ENCODE results near the gene MOB3B.
"Not testable (repeated sequence)": the region's sequence is repeated elsewhere in the genome, so short reads cannot be mapped to it uniquely, and the experiment has no call there.

Gene MOB3B

GRCh38 chr9:27518809-27519208 lies 10.8 kb downstream of the MOB3B start:
- DNase-seq (ENCODE audit: low read depth): no peak

DNA sequence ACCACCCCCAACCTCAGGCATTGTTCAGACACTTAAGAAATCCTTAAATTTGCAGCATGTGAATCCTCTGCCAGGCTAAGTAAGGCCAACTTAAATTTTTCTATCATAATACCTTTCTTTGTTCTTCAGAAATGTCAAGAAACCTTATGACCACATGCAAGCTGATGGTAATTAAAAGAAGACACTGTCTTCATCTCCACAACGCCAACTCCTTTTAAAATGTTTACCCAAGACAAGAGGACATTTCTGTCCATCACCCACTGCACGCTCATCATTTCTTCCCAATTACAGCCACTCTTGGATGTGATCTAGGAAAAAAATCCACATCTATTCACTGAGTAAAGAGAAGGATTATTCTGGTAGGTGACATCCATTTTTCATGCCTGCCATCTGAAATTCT lies 11.6 kb downstream of the MOB3B start:
- no peak for DNase-seq (ENCODE audit: low read depth)

GRCh38 chr9:27514551-27514950 lies 15.1 kb downstream of the MOB3B start:
- no peak for DNase-seq (ENCODE audit: low read depth)

- no peak for DNase-seq (ENCODE audit: low read depth)
Measured at GRCh38 chr9:27511771-27512170, 17.8 kb downstream of the MOB3B start.

DNA sequence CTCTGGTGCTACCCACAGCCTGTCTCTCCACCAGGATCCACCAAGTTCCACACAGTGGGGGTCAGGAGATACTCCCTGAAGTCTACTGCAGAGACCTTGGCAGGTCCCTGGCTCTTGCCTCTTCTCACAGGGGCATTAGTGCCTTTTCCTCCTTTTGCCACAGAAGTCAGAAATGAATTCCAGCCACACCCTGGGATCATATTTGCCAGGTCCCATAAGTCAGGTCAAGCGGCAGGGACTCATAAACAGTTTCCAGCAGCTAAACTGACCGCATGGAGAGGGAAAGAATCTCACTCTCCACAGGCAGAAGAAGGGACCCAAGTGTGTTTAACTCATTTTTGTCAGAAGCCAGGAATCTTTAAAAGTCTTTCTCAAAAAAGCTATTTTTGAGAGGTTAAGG lies 18.8 kb downstream of the MOB3B start:
- DNase-seq (ENCODE audit: low read depth): no peak

- no peak for DNase-seq (ENCODE audit: low read depth)
Measured at GRCh38 chr9:27506981-27507380, 22.6 kb downstream of the MOB3B start.

DNA sequence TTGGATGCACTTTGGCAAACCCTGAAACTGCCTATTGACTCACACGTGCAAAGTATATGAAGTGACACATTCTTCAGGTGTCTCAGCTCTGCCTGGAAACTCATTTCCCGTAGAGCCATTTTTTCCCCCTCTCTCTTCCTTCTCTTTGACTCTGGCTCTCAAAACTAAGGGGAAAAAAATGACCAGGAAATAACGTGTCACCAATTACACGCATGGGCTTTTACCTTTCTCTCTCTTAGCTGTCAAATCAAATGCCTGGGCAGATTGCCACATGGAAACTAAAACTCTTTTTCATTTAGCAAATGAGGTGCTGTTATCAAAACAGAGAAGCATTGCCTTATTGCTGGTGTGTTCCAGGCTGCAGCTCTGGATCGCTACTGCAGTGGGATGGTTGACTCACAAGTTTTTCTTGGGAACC lies 23.9 kb downstream of the MOB3B start:
- DNase-seq (ENCODE audit: low read depth): no peak

- DNase-seq (ENCODE audit: low read depth): no peak
Measured at GRCh38 chr9:27504259-27504658, 25.4 kb downstream of the MOB3B start.

DNA sequence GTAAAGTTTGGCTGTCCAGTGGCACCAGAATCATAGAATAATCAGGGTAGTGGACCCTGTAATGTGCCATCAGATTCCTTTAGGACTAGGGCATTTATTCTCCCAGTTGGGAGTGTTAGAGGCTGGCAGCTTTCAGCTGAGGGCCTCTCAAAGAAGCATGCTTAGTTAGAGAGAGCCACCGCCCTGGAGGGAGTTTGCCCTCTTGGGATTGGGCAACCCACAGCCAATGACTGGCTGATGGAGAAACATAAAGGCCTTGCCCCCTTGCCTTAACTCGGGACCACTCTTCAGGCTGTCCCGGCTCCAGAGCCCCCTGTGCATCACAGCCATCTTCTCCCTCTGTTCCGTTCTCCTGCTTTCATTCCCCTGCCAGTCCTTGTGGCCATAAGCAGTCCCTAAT lies 26.0 kb downstream of the MOB3B start:
- DNase-seq (ENCODE audit: low read depth): no peak

GRCh38 chr9:27500902-27501301 lies 28.7 kb downstream of the MOB3B start:
- DNase-seq (ENCODE audit: low read depth): not testable (repeated sequence)

DNA sequence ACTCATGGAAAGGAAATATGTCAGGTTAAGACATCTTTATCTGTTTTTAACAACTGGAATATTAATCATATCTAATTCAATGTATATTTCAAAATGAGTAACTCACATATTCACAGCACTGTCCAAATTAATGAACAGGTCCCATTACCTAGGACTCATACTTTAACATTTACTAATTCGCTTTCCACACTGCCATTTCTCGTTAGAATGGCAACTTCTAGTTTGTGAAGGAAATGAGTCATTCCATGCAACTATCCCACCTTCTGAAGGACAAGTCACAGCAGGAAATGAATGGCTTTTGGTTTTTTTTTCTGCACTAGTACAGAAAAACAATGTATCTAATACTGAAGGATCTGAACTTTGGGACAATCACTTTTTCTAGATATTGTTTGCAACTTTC lies 30.2 kb downstream of the MOB3B start:
- DNase-seq (ENCODE audit: low read depth): no peak

DNA sequence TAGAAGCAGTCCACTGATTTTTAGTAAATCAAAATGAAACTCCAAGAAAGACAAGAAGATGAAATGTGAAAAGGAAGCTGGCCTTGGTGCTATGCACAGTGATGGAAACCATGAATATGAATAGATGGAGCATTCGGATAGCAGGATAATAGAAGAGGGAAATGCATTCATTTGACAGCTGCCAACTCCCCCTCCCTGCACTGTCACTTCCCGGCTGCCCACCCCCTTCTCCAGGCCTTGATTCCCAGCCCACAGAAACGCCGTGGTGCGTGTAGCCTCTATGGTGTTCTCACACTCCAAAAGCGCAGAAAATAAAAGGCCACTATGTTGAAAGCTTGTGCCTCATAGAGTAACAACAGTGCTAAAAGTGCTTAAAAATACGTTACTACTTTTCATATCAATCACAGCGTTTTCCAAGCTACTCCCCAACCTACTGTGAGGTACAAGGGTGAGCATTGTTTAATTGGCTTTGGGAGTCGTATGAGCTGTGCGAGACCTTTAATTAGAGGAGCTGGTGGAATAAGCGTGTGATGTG lies 31.7 kb downstream of the MOB3B start:
- DNase-seq (ENCODE audit: low read depth): no peak

GRCh38 chr9:27496135-27496504 lies 33.5 kb downstream of the MOB3B start:
- DNase-seq (ENCODE audit: low read depth): no peak

- DNase-seq (ENCODE audit: low read depth): no peak
Measured at GRCh38 chr9:27495480-27496134, 34.0 kb downstream of the MOB3B start.

DNA sequence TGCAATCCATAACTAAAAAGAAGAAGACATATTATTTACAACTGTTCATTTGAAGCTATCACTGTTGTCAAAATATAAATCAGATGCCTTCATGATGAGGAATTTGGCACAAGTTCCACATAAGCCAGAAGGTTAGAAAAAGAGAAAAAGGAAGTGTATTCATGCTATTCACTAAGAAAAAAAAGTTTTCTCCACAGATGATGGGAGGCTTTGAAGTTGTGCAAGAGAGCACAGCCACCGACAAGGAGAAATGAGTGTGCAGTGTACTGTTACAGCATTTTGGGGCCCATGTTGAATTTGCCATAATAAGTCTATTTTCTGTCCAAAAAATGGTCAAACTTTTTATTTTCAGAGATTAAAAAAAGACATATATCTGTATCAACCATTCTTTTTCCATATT lies 38.5 kb downstream of the MOB3B start:
- DNase-seq (ENCODE audit: low read depth): no peak

GRCh38 chr9:27489087-27489876 lies 40.3 kb downstream of the MOB3B start:
- DNase-seq (ENCODE audit: low read depth): no peak

GRCh38 chr9:27487927-27488326 lies 41.7 kb downstream of the MOB3B start:
- no peak for DNase-seq (ENCODE audit: low read depth)

- DNase-seq (ENCODE audit: low read depth): no peak
Measured at GRCh38 chr9:27487128-27487640, 42.4 kb downstream of the MOB3B start.

DNA sequence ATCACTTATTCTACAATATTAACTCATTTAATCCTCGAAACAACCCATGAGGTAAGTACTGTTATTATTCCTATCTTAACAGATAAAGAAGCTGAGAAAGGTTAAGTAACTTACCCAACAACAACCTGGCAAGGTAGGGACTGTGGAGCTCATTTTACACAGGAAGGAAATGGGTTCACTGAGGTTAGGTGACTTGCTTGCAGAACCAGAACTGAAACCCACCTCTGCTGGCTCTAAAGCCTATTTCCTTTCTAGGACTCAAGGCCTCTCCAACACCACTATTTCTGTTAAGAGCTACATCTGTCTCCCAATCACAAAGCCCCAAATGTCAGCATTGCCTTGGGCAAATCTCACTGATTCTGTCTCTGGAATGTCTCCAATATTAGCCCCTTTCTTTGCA lies 44.5 kb downstream of the MOB3B start:
- no peak for DNase-seq (ENCODE audit: low read depth)

DNA sequence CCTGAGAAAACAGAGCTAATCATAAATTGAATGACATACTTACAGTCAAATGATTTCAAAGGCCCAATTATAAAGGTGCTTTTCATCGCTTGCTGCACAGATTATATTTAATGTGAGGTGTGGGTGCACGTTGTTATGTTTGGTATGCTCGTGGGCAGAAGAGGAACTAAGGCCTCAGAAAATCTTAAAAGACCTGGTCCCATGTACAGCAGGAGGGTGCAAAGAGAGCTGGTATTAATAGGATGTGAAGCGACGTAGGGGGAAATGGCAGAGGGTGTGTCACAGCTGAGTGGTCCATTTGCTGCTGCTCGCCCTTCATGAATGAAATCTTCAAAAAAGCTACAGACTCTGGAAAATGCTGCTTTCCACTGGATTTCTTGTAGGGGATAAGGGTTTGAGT lies 46.0 kb downstream of the MOB3B start:
- DNase-seq (ENCODE audit: low read depth): no peak

DNA sequence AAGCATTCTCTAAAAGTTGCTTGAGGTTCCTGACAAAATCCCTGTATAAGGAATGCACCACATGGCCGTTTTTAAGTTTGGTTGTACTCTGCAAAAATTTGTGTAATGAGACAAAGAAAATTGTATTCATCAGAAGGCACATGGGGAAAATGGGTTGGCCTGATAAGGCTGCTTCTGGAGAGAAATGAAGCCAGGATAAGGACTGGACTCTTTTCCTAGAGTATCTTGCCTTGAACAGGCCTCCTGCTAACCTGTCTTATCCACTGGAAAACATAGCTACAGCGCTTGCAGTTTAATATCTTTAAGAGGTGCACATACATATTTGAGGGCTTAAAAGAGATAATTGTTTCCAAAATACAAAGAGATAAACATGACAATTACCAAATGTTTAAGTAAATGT lies 46.9 kb downstream of the MOB3B start:
- no peak for DNase-seq (ENCODE audit: low read depth)

GRCh38 chr9:27478322-27478721 lies 51.3 kb downstream of the MOB3B start:
- no peak for DNase-seq (ENCODE audit: low read depth)

DNA sequence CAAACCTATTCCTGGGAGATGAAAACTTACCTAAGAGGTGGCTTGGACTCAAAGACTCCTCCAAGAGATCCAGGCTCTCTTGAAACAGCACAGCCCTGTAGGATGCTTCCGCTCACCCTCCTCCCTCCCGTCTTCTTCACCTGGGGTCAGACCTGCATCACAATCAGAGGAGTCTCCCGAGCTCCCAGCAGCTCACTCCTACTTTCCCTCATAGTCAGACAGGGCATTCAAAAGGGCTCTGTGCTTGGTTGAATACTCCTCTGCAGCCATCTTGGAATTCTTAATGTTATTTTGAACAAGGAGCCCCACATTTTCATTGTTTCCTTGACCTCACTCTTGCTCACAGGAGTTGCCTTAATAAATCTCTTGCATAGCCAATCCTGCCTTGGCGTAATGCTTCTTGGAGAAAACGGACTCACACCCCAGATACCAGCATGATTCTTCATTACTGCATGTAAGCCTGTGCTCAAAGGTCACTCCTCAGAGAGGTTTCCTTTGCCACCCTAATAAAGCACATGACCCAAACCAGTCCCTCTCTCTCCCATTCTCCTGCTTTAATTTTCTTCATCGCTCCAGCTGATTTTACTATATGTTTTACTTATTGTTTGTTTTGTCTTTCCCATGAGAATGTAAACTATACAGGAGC lies 52.6 kb downstream of the MOB3B start:
- no peak for DNase-seq (ENCODE audit: low read depth)
